NT2/D1 (cell line): ENCODE measurements around the gene ZEB1.

ENCODE experiments used
- SUZ12 ChIP-seq: IDR thresholded peaks from 2 replicates; pipeline ENCODE4 v1.6.1; 2011; ENCODE audit not compliant: insufficient read length, insufficient read depth; ENCODE audit errors: extremely low read depth
- YY1 ChIP-seq: IDR thresholded peaks from 2 replicates; pipeline ENCODE4 v1.6.1; 2011; ENCODE audit not compliant: insufficient read length, insufficient read depth
- ZNF274 ChIP-seq: IDR thresholded peaks from 2 replicates; pipeline ENCODE4 v1.6.1; 2011; ENCODE audit warnings: mild to moderate bottlenecking, low read depth, low read length

- TF ChIP-seq ZNF274 (no peak), YY1 (no peak), SUZ12 (no peak)
Observed at GRCh38 chr10:31318382-31318853, 598 bp upstream of the ZEB1 start.
